ENCODE results near the gene DOCK4. TPM values are rescaled to one million over a fixed set of nuclear protein-coding genes. Genes with fewer than 3 reads are reported as not detected.
"Not testable (repeated sequence)": the region's sequence is repeated elsewhere in the genome, so short reads cannot be mapped to it uniquely, and the experiment has no call there.

The DOCK4 gene
- total RNA-seq, 4 donors from 2014 or later = 14.0 to 48.1 (median 30.9) TPM

- no peak overlapping the region for H3K27ac ChIP-seq
- WGBS, 2 donors = 58 to 64% methylated on average over 5 of the region's 5 CpGs
- no peaks in the 10 kb centered on the region for H3K9me3 ChIP-seq
- TF ChIP-seq CTCF (IDR thresholded peaks at IDR 0.05) (no peak), POLR2A (IDR thresholded peaks at IDR 0.05) (no peak)
- H3K36me3 ChIP-seq = no peaks in the 10 kb centered on the region
- H3K4me3 ChIP-seq (replicated peaks in 1 of 3) = no peak overlapping the region
- no peaks in the 10 kb centered on the region for H3K27me3 ChIP-seq
- no peaks in the 10 kb centered on the region for H3K4me1 ChIP-seq
- DNase-seq = no peak
- intact Hi-C loops (cut with DNase I) = no loop called here
Observed at GRCh38 chr7:111911166-111911961, 294.8 kb downstream of the DOCK4 start.

- 84 to 88% methylated on average over 5 of the region's 5 CpGs for WGBS, 2 donors
- Histone ChIP-seq H3K9me3 (no peaks in the 10 kb centered on the region), H3K4me1 (no peaks in the 10 kb centered on the region), H3K27me3 (no peaks in the 10 kb centered on the region), H3K4me3 (replicated peaks in 1 of 3) (no peak overlapping the region), H3K36me3 (no peaks in the 10 kb centered on the region), H3K27ac (no peak overlapping the region)
- DNase-seq = no peak
- TF ChIP-seq POLR2A (IDR thresholded peaks at IDR 0.05) (no peak), CTCF (IDR thresholded peaks at IDR 0.05) (no peak)
- intact Hi-C loops (cut with DNase I) = no loop called here
Observed at GRCh38 chr7:111910656-111911055, 295.5 kb downstream of the DOCK4 start.

- WGBS, 2 donors = 96 to 97% methylated on average over 3 of the region's 3 CpGs
- not testable (repeated sequence) for H3K4me1 ChIP-seq
Observed at GRCh38 chr7:111908673-111909072, 297.5 kb downstream of the DOCK4 start.

GRCh38 chr7:111903797-111904196, 302.4 kb downstream of the DOCK4 start:
- Histone ChIP-seq H3K36me3 (no peaks in the 10 kb centered on the region), H3K27ac (no peak overlapping the region), H3K9me3 (no peaks in the 10 kb centered on the region), H3K4me1 (no peaks in the 10 kb centered on the region), H3K27me3 (no peaks in the 10 kb centered on the region), H3K4me3 (replicated peaks in 1 of 3) (no peak overlapping the region)
- intact Hi-C loops (cut with DNase I) = no loop called here
- 84% methylated on average over 2 of the region's 2 CpGs for WGBS, 2 donors
- TF ChIP-seq POLR2A (IDR thresholded peaks at IDR 0.05) = no peak
- no peak for TF ChIP-seq CTCF (IDR thresholded peaks at IDR 0.05)
- DNase-seq = no peak

More at GRCh38 chr7:111908673-111909072, 297.5 kb downstream of the DOCK4 start:
- H3K36me3 ChIP-seq; H3K27ac ChIP-seq; intact Hi-C loops (cut with DNase I); H3K27me3 ChIP-seq; H3K4me3 ChIP-seq (replicated peaks in 1 of 3); DNase-seq; H3K9me3 ChIP-seq: not testable (repeated sequence)

GRCh38 chr7:111903016-111903415, 303.2 kb downstream of the DOCK4 start:
- intact Hi-C loops (cut with DNase I) = no loop called here
- TF ChIP-seq CTCF (IDR thresholded peaks at IDR 0.05) = no peak
- TF ChIP-seq POLR2A (IDR thresholded peaks at IDR 0.05) = no peak
- Histone ChIP-seq H3K36me3 (no peaks in the 10 kb centered on the region), H3K27ac (no peak overlapping the region), H3K9me3 (no peaks in the 10 kb centered on the region), H3K27me3 (no peaks in the 10 kb centered on the region), H3K4me1 (no peaks in the 10 kb centered on the region), H3K4me3 (replicated peaks in 1 of 3) (no peak overlapping the region)
- DNase-seq = no peak
- 89 to 97% methylated on average over 1 of the region's 1 CpG for WGBS, 2 donors

Data from thyroid gland (tissue), 4 donors.